Lower leg skin (tissue), 4 donors: ENCODE data around the gene PTGIS. TPM values are rescaled to one million over a fixed set of nuclear protein-coding genes. Genes with fewer than 3 reads are reported as not detected.

Experiments
- DNase-seq, 2 donors: peaks; one replicate each; pipeline ENCODE4 v3.0.0-alpha.2; 2019; ENCODE audit warnings: low spot score in 2 of 2
- H3K4me3 ChIP-seq: fragments of 200-600 bp; sonication (generic); 2 replicates; pipeline ENCODE4 v1.5.1; 2017; ENCODE audit warnings: mild to moderate bottlenecking, low read depth; ENCODE audit not compliant: poor library complexity, severe bottlenecking
- POLR2A ChIP-seq, 2 donors: fragments of 450-650 bp; IDR thresholded peaks; one replicate each; pipeline ENCODE4 v1.6.1; 2016 to 2017; ENCODE audit warnings: antibody characterized with exemption in 2 of 2, mild to moderate bottlenecking in 1 of 2, moderate library complexity in 1 of 2
- WGBS, 2 donors: methylation state at CpG; one replicate each; pipeline ENCODE4 v1.1.5; 2018; 5-methylcytosine and 5-hydroxymethylcytosine counted together
- intact Hi-C: fragments of 100-400 bp; cut with DNase I; formaldehyde crosslinking; loops from one replicate; pipeline ENCODE4 v1.15.0; 2023; ENCODE audit warnings: low total_unique reads
- total RNA-seq, 4 donors: library from RNA; depleted of rRNA; stranded (reverse); fragments of >200 nt; gene quantifications; one replicate each; pipeline ENCODE4 v1.1.0, GENCODE V29; 2016
- TF ChIP-seq, protein P1 (sequence below), 3 donors: fragments of 450-650 bp; IDR thresholded peaks; one replicate each; pipeline ENCODE4 v1.5.1; 2016; ENCODE audit warnings: antibody characterized with exemption in 3 of 3, mild to moderate bottlenecking in 3 of 3, moderate library complexity in 2 of 3

PTGIS gene
- total RNA-seq, 4 donors from 2014 or later, result 2.3 to 13.3 (median 9.1) TPM

DNA sequence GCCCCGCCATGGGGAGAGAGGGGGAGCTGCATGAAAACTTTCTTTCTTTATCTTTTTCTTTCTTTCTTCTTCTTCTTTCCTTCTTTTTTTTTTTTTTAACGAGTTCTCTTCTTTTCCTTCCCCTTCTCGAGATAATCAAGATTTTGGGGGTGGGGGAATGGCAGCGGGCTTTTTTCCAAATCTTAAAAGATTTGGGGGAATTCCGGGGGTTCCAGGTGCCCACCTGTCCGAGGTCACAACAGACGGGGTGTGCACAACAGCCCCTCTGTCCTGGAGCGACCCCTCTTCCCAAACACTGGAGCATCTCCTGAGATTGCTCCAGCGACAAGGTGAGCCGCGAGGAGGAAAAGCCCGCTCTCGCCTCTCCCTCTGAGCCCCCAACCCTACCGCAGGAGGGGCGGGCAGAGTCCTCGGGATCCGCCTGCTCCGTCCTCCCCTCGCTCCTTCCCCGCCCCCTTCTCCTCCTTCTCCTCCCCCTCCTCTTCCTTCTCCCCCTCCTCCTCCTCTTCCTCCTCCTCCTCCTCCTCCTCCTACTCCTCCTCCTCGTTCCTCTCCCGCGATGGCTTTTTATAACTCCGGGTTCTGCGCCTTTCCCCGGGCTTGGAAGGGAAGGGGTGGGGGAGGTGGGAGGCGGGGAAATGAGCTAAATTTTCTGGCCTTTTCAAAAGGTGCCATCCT lies 84.8 kb downstream of the PTGIS start:
- WGBS, 2 donors, result 2 to 3% methylated on average over 27 of the region's 27 CpGs
- no peak for DNase-seq
- no peak for TF ChIP-seq POLR2A (IDR thresholded peaks at IDR 0.05)
- TF ChIP-seq, protein P1, sequence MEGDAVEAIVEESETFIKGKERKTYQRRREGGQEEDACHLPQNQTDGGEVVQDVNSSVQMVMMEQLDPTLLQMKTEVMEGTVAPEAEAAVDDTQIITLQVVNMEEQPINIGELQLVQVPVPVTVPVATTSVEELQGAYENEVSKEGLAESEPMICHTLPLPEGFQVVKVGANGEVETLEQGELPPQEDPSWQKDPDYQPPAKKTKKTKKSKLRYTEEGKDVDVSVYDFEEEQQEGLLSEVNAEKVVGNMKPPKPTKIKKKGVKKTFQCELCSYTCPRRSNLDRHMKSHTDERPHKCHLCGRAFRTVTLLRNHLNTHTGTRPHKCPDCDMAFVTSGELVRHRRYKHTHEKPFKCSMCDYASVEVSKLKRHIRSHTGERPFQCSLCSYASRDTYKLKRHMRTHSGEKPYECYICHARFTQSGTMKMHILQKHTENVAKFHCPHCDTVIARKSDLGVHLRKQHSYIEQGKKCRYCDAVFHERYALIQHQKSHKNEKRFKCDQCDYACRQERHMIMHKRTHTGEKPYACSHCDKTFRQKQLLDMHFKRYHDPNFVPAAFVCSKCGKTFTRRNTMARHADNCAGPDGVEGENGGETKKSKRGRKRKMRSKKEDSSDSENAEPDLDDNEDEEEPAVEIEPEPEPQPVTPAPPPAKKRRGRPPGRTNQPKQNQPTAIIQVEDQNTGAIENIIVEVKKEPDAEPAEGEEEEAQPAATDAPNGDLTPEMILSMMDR (IDR thresholded peaks at IDR 0.05), result no peak
- intact Hi-C loops, result loop anchor here (5.0 kb wide), 1 partner anchor 151 kb away; no protein-coding TSS in a partner anchor
- no peak overlapping the region for H3K4me3 ChIP-seq

DNA sequence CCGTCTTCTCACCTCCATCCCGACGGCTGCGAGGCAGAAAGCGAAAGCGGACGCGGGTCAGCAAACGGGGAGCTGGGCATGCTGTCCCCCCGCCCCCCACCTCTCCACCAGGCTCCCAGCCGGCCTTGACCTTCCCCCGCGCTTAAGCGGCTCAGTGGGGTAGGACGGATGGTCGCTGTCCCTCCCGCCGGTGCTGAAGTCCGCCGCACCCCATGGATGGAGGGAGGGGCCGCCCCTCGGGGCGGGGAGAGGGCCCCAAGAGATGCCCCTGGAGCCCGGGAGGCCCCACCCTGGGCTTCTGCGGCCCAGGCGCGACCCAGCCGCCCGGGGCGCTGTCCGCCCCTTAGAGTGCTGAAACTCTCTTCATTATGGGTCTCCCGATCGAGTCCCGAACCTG lies 85.3 kb downstream of the PTGIS start, which contains the start of gene KCNB1:
KCNB1 (minus strand) TSS at position 48 of the 397 bp plus-strand sequence. CDS start 188 bp downstream, outside the sequence.
- WGBS, 2 donors, result 2 to 5% methylated on average over 27 to 31 of the region's 34 CpGs
- no peak within 1 kb of the TSS for H3K4me3 ChIP-seq
- TF ChIP-seq POLR2A (IDR thresholded peaks at IDR 0.05), result no peak
- TF ChIP-seq, protein P1 (IDR thresholded peaks at IDR 0.05), result no peak
- intact Hi-C loops, result loop anchor here (5.0 kb wide), 1 partner anchor 150 kb away; no protein-coding TSS in a partner anchor
- peak in 1 of 2 donors; percentile 35 for DNase-seq

DNA sequence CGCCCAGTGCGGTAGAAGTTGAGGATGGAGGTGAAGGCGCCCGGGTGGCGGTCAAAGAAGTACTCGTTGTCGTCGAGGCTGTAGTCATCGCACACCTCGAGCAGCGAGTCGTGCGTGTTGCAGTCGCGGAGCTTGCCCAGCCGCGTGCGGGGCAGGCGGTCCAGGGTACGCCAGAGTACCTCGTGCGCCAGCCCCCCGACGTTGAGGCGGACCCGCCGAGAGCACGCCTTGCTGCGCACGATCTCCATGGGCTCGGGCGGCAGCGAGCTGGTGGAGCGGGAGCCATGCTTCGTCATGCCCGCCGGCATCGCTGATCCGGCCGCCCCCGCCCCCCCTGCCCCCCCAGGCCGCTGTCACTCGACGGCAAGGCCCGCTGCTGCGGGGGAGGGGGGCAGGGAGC lies 85.8 kb downstream of the PTGIS start:
- intact Hi-C loops, result loop anchor here (5.0 kb wide), 1 partner anchor 150 kb away; no protein-coding TSS in a partner anchor
- no peak for DNase-seq

DNA sequence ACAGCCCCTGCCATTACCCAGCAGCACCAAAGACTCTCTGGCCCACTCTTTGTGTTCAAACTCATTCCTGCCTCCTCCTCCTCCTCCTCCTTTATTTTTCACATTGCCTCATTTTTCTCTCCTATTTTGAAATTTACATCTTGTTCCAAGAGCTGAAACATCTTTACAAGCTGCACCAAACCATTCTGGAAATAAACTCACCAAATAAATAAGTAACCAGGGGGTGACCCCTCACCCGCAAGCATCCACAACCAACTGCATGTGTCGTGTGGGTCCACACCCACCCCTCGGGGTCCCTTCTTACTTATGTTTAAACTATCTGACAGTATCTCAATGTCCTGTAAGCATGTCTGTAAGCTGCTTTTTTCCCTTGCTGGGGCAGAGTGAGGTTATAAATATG lies 86.8 kb downstream of the PTGIS start:
- intact Hi-C loops, result loop anchor here (5.0 kb wide), 1 partner anchor 149 kb away; no protein-coding TSS in a partner anchor

More for the DNA sequence above, 85.8 kb downstream of the PTGIS start:
- H3K4me3 ChIP-seq, result no peak overlapping the region
- WGBS, 2 donors, result 77 to 79% methylated on average over 29 to 31 of the region's 46 CpGs
- TF ChIP-seq, protein P1 (IDR thresholded peaks at IDR 0.05), result no peak
- no peak for TF ChIP-seq POLR2A (IDR thresholded peaks at IDR 0.05)

DNA sequence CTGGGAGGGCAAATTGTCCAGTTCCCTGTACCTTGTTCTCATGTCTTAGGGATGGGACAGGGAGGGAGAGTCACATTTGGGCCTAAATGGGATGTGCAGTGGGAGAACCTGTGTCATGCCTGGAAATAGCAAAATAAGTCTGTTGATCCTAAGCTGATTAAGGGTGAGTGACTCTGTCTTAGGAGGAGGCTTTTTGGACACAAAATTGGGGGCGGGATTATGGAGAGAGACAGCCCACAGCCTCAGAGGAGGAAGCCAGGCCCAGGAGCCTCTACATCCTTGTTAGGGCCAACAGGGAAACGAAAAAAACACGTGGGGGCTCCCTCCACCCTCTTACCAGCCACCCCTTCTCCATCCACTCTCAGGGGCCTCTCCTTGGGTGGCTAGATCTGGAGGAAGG lies 87.7 kb downstream of the PTGIS start:
- 71 to 72% methylated on average over 3 of the region's 3 CpGs for WGBS, 2 donors
- intact Hi-C loops, result loop anchor here (5.0 kb wide), 1 partner anchor 148 kb away; no protein-coding TSS in a partner anchor
- DNase-seq, result no peak
- no peak for TF ChIP-seq POLR2A (IDR thresholded peaks at IDR 0.05)
- TF ChIP-seq, protein P1 (IDR thresholded peaks at IDR 0.05), result no peak
- H3K4me3 ChIP-seq, result no peak overlapping the region

More for the DNA sequence above, 86.8 kb downstream of the PTGIS start:
- TF ChIP-seq, protein P1 (IDR thresholded peaks at IDR 0.05), result no peak
- no peak for TF ChIP-seq POLR2A (IDR thresholded peaks at IDR 0.05)
- 77% methylated on average over 3 of the region's 3 CpGs for WGBS, 2 donors
- H3K4me3 ChIP-seq, result no peak overlapping the region
- DNase-seq, result no peak
